Measurements from ENCODE around the gene PTPRJ.

Gene PTPRJ

GRCh38 chr11:48169717-48170116, 189.4 kb downstream of the PTPRJ start:
- no peak for DNase-seq

GRCh38 chr11:48170241-48171233, 190.2 kb downstream of the PTPRJ start:
- no peak for DNase-seq

- DNase-seq = peak; percentile 50
These were observed 192.7 kb downstream of the PTPRJ start for GRCh38 chr11:48172818-48173609.

GRCh38 chr11:48177661-48178060, 197.3 kb downstream of the PTPRJ start:
- DNase-seq = no peak

GRCh38 chr11:48180627-48181026, 200.3 kb downstream of the PTPRJ start:
- no peak for DNase-seq

- no peak for DNase-seq
These were observed 202.6 kb downstream of the PTPRJ start for GRCh38 chr11:48182860-48183526.

- DNase-seq = no peak
These were observed 204.1 kb downstream of the PTPRJ start for GRCh38 chr11:48184452-48184851.

GRCh38 chr11:48190906-48191654, 210.7 kb downstream of the PTPRJ start:
- peak; percentile 53 for DNase-seq

GRCh38 chr11:48193876-48194275, 213.5 kb downstream of the PTPRJ start:
- DNase-seq = no peak

- DNase-seq = no peak
These were observed 227.5 kb downstream of the PTPRJ start for GRCh38 chr11:48207881-48208280.

- DNase-seq = no peak
These were observed 229.7 kb downstream of the PTPRJ start for GRCh38 chr11:48210052-48210451.

- DNase-seq = no peak
These were observed 236.2 kb downstream of the PTPRJ start, which contains the start of gene OR4B1 for GRCh38 chr11:48216510-48216909. TSS of gene OR4B1 (plus strand) at chr11:48216810. CDS start at chr11:48216810, 0 bp downstream.

Measured in activated effector memory CD4-positive, alpha-beta T cell treated with Interleukin-2 at 50 U/mL for 16 hours (primary cell).